NK-92 treated with Interleukin-12 subunit alpha and Interleukin-12 subunit beta, amount 100 ng/mL, for 24 hours (cell line): ENCODE measurements around the gene CALY.
"Not testable (repeated sequence)": the region's sequence is repeated elsewhere in the genome, so short reads cannot be mapped to it uniquely, and the experiment has no call there.

Experiments
- DNase-seq: peaks from one replicate; lab custom pipeline; 2025; lab: John Stamatoyannopoulos, UW

CALY gene

DNA sequence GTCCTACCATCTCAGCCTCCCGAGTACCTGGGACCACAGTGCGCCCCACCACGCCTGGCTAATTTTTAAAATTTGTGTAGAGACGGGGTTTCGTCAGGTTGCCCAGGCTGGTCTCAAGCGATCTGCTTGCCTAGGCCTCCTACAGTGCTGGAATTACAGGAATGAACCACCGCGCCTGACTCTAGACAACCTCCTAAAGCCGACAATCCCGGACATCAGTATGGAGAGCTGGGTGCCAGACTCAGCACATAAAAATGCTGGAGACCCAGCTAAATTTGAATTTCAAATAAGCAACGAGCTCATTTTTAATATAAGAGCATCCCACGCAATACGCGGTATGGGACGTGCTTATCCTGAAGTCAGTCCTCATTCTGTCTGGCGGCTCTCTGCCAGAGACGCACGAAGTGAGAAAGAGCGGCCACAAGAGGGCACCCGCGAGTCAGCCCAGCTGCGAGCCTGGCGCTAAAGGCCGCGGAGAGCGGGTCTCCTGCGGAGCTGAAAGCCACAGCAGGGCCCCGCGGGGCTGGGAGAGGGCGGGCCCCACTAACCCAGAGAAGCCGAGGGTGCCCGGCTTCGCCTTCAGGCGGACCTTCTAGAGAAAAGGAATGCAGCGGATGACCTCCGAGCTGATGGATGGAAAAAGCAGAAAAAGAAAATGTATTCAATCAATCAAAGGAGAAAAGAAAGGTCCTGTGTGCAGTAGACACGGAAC lies 7.0 kb downstream of the CALY start:
- DNase-seq: peak; percentile 61

DNA sequence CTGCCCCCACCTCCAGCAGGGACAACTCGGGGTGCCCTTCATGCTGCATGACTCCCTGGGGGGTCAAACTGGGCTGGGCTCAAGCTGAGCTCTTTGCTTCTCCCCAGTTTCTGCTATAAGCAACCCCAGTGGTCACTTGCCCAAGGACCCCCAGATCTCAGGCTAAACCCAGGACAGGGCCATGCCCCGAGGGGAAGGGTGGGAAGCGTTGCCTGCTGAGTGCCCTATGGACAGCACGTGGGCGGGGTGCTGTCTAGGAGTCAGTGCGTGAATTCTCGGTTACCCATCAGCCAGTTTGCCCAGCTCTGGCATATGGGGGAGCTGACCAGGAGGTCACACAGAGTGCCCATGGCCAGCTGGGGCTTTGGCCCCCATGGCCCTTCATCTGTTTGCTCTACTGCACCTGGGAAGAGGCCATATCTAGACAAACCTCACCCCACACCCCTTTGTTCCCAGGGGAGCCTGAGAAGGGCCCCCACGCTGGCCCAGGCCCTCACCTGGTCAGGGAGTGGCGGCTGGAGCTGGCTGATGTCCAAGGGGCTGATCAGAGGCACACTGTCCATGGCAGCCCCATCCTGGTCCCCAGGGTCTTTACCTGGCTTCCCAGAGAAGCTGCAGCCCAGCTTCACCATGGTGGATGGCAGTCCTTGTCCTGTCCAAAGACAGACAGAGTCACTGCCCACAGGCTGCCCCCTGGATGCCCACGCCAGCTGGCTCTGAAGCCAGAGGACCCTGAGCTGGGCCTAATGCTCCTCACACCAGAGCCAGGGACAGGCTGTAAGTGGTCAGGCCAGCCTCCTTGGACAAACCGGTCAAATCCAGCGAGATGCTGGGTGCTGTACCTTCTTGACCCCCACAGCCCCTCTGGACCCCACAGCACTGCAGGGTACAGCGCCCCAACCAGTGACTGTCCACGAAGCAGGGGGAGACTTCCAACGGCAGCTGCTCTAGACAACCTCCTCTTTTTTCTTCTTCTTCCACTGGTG lies 8.0 kb downstream of the CALY start:
- no peak for DNase-seq

DNA sequence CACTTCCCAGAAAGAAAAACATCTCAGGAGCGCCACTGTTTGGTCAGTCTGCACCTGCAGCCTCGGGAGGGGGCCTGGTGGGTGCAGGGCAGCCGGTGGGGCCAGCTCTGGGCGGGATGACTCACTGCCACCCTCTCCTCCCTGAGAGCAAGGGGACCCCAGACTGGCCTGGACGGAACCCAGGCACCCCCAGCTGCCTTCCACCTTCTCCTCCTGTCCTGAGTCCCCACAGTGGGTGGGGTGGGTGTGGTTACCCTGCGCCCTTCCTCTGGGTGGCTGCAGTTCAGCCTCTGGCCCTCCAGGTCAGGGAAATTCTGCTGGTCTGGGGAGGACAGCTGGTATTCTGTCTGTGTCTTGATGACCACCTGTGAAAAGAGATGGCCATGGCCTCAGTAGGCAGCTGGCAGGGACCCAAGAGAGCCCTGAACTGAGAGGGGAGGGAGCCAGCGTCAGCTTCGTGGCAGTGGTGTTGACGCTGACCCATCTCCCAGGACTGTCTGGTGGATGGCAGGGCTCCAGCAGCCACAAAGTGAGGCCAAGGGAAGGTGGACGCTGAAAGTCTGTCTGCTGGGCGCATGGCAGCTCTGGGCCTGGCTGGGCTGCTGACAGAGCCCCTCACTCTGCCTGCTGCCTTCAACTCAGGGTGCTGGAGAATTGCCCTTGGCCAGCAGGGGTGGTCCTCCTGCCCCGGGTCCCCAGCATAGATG lies 8.9 kb downstream of the CALY start:
- no peak for DNase-seq

DNA sequence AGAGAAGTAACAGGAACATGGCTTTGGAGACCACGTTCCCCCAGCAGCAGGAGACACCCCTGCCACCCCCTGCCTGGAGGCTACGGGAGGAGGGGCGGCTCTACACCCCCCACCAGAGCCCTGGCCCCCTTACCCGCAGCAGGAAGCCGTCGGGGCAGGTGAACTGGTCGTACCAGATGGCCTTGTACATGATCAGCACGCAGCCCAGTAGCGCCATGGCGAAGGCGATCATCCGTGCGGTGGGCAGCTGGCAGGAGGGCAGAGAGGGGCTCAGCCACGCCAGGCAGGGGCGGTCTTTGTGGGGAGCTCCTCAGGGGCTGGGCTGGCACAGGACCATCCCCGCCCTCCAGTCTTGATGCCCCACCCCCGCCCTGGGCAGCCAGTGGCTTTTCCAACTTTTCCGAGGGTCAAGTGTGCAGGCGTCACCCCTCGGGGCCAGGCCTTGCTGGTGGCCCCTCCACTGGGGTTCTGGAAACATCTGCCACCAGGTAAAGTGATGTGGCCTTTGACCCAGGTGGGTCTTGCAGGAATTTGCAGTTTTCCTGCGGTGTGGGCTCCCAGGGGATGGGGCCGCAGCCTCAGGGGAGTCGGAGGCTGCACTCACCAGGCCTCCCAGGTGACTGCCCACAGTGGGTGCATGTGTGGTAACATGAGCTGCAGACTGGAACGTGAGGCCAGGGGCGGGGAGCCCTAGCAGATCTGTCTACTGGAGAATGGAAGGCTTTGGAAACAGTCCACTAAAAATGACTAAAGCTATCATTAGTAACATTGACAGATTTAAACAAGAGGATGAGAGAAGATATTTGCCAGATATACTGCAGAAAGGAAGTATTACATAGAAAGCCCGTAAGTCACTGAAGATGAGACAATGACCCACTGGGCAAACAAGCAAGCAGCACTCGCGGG lies 9.7 kb downstream of the CALY start:
- DNase-seq: no peak

DNA sequence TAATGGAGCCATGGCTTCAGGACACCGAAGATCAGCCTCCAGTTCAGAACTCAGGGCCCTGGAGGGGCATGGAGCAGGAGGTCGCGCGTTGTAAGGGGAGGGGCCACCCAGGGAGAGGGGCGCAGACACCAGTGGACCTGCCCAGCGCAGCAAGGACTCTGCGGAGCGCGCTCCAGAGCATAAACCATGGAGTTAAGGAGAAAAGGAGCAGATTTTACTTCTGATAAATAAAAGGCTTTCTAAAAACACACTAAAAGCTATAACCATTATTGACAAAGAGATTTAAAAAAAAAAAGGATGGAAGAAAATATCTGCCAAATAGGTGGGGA lies 10.5 kb downstream of the CALY start:
- no peak for DNase-seq

DNA sequence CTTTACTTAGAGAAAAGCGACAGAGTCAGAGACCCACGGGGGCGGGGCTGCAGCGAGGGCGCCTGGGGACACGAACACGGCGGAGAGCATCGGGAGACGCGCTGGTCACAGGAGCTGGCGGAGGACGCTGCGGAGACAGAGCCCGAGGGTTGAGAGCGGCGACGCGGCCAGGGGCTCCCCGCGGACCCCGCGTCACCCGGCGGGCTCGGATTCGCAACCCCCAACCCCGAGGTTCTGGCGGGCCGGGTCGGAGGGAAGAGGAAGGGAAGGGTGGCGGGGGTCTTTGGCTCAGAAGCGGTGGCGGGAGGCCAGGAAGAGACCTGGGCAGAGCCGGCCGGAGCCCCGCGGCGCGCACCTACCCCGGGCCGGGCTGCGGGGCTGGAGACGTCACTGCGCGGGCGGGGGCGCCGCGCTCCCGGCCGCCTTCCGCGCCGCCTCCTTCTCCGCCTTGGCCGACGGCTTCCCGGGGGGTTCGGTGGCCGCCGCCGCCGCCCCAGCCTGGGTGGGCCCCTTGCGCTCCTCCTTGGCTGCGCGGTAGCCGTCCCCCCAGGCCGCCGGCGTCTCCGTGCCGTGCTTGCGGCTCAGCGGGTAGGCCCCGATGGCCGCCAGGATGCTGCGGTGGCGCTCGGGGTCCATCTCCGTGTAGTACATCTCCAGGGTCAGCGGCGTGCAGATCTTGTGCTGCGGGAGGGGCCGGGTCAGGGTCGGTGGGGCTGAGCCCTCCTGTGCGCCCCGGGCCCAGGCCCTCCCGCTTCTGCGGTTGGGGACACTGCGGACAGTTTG lies 11.1 kb downstream of the CALY start:
- DNase-seq: no peak

DNA sequence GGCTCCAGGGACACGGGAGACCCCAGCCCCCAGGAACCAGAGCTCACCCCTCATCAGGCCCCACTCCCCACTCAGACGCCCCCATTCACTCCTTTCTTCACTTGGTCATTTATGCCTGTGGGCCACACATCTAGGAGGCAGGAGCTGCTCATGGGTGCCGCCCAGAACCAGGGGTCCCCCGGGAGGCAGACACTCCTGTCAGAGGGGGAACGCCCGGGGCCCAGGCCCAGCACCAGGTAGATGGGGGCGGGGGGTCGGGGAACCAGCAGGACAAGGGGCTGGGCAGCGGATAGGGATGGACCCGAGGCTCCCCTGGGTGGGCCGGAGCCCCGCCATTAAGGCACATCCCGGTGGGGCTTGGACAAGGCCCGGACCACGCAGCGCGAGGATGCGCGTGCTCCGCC lies 11.8 kb downstream of the CALY start:
- no peak for DNase-seq

DNA sequence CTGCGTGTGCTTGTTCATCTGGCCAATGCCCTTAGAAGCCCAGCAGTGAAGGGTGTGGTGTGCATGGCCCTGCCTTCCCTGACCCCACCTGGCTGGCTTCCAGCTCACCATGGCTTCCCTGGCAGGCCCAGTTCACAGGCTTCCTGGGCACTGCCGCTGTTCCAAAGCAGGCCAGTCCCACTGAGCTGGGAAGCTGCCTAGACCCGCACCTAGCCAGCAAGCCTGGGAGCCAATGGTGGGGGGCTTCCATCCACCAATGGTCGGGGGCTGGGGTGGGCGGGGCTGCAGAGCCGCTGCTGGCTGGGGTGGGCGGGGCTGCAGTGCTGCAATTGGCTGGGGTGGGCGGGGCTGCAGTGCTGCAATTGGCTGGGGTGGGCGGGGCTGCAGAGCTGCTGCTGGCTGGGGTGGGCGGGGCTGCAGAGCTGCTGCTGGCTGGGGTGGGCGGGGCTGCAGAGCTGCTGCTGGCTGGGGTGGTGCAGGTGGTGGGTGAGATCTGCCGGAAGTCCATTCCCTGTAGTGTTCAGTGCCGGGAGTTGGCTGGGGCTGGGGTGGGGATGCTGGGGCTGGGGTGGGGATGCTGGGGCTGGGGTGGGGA lies 12.4 kb downstream of the CALY start:
- DNase-seq: peak; percentile 32

DNA sequence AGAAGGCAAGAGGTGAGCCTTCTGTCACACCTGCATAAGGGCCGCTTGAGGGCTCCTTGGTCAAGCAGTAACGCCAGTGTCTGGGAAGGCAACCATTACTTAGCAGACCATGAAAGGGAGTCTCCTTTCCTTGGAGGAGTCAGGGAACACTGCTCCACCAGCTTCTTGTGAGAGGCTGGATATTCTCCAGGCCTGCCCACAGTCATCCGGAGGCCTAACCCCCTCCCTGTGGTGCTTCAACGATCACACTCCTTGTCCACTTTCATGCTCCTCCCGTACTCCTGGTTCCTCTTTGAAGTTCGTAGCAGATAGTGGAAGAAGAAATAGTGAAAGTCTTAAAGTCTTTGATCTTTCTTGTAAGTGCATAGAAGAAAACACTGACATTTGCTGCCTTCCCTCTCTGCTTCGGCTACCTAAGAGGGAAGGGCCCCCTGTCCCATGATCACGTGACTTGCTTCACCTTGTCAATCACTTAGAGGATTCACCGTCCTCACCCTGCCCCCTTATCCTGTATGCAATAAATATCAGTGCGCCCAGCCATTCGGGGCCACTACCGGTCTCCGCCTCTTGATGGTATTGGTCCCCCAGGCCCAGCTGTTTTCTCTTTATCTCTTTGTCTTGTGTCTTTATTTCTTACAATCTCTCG lies 14.5 kb downstream of the CALY start:
- DNase-seq: not testable (repeated sequence)

DNA sequence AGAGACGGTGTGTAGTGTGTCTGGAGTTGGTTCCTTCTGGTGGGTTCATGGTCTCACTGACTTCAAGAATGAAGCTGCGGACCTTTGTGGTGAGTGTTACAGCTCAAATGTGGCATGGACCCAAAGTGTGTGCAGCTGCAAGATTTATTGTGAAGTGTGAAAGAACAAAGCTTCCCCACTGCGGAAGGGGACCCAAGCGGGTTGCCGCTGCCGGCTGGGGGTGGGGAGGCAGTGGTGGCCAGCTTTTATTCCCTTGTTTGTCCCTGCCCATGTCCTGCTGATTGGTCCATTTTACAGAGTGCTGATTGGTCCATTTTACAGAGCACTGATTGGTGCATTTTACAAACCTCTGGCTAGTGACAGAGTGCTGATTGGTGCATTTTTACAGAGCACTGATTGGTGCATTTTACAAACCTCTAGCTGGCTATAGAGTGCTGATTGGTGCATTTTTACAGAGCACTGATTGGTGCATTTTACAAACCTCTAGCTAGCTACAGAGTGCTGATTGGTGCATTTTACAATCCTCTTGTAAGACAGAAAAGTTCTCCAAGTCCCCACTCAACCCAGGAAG lies 15.8 kb downstream of the CALY start:
- not testable (repeated sequence) for DNase-seq

DNA sequence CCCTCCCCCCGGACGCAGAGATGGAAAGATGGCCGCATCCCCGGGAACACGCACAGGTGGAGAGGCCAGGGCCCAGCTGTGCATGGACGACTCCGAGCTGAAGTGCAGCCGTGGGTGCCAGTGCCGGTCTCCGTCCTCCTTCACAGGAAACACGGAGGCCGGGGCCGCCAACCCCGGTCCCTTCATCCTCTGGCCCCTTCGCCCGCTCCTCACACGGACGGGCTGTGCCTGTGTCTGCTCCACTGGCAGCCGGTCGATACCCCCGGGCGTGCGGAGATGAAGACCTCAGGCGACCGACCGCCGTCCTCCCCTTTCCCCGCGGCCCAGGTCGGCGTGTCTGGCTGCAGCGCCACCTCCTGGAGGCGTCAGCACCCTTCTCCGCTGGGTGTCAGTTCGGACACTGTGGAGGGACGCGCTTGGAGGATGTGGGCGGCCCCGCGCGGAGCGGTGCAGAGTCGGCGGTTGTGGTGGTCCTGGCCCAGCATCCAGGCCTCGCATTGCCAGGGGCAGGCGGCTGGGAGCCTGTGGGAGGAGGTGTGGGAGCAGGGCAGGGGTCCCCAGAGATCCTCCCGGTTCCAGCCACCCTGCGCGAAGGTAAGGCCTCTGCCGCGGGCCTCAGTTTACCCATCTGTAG lies 18.1 kb downstream of the CALY start:
- DNase-seq: no peak

DNA sequence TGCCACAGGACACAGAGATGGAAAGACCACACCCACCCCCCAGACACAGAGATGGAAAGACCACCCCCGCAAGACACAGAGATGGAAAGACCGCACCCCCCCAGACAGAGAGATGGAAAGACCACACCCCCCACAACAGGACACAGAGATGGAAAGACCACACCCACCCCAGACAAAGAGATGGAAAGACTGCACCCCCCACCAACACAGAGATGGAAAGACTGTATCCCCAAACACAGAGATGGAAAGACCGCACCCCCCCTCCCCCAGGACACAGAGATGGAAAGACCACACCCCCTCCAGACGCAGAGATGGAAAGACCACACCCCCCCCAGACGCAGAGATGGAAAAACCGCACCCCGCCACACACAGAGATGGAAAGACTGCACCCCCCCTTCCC lies 20.0 kb downstream of the CALY start:
- no peak for DNase-seq

DNA sequence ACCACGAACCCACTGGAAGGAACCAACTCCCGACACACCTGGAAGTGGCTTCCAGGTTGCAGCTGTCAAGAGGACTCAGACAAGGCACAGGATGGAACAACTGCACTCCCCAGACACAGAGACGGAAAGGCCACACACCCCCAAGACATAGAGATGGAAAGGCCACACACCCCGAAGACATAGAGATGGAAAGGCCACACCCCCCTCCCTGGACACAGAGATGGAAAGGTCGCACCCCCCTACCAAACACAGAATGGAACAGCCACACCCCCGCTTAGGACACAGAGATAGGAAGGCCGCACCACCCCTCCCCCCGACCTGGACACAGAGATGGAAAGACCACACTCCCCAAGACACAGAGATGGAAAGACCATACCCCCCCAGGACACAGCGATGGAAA lies 20.4 kb downstream of the CALY start:
- no peak for DNase-seq

DNA sequence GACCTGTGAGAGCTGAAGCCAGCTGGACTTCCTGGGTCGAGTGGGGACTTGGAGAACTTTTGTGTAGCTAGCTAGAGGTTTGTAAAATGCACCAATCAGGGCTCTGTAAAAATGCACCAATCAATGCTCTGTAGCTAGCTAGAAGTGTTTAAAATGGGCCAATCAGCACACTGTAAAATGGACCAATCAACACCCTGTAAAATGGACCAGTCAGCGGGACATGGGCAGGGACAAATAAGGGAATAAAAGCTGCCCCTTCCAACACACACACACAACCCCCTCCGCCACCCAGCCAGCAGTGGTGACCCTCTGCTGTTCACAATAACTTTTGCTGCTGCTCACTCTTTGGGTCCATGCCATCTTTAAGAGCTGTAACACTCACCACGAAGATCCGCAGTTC lies 20.8 kb downstream of the CALY start:
- DNase-seq: no peak

DNA sequence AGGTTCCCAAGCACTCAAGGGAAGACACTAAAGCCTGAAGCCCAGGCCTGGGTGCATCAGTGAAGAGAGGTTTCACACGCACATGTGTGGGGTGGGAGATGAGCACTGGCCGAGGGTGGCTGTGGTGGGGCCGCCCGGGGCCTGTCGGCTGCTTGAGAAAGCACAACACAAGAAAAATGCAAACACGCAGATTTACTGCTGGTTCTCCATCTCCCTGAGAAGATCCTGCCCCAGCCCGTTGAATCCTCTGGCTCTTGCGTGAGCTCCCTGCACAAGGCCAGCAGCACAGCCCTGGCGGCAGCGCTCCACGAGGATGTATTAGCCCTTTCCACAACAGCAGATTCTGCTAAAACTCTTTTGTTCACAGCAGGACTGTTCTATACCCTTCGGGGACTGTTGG lies 21.8 kb downstream of the CALY start:
- DNase-seq: no peak

DNA sequence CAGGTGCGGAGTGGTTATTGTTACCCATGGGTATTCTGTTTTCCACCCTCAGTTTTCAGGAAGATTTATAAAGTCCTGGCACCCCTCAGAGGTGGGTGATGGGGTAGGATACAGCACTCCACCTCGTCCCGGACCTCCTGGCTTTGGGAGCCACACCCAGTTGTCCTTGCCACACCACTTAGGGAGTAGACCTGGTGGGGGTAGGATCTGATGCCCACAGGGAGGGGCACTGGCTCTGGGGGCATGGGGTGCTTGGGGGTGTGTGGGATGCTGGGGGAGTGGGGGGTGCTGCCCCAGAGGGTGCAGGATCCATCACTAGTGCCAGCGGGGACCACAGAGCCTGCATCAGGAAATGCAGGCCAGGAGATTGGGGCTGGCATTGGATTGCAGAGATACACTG lies 23.5 kb downstream of the CALY start:
- no peak for DNase-seq

DNA sequence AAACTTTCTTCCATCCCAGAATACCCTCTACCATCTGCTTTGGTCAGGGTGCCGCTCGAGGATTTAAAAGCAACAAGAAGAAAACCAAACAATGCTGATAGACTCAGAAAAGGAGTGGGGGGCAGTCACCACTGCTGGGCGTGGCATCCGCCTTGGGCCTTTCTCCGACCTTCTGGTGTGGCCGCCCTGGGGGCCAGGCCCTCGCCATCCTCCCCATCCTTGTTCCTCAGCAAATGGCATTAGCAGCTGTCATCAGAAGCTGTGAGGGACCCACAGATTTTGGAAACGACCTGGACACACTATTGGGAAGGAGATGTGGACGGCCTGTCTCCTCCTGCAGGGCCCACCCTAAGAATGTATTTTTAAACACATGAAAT lies 23.9 kb downstream of the CALY start:
- DNase-seq: no peak

DNA sequence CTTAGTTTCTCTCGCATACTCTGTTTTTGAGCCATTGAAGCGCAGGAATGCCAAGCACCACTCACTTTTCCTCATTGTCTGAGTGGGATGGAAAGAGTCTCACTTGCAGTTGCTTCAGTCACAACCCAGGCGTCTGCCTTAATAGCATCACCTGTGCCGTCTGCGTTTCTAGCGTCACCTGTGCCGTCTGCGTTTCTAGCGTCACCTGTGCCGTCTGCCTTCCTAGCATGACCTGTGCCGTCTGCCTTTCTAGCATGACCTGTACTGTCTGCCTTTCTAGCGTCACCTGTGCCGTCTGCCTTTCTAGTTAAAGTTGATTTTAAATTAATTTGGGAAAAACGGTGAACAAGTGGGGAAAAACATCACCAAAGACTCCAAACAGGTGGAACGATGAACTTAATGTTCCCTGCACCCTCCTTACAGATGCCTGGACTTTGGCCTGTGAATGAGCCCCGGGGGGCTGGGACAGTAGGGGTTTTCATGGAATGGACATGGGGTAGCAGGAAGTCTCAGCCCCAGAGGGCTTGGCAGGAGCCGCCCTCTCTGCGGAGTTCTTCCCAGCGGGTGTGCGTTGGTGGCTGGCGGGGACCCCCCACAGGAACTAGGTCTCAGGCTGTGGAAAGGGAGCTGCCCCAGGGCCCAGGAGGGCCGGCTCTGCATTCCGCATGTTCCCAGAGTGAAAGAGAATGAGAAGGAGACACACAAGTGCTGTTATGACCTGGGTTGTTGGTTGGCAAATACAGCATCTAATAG lies 24.5 kb downstream of the CALY start:
- DNase-seq: no peak

DNA sequence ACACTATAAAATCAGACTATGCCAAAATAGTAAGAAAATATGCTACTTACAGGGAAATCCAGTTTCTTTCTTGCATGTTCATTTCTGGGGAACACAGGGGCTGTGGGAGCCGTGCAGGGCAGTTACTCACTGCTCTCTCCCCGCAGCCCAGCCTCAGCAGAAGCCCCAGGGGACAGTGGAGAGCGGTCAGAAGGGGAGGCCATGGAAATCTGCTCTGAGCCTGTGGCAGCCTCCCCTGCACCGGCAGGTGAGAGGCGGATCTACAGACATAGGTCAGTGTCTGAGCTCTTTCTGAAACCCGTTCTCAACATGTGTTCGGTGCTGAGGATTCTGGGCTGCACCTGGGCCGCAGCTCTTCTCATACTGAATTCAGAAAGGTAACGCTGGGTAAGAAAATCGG lies 25.1 kb downstream of the CALY start:
- no peak for DNase-seq
